Endothelial cell of umbilical vein (primary cell): ENCODE measurements around the gene SH3PXD2A. TPM values are rescaled to one million over a fixed set of nuclear protein-coding genes. Genes with fewer than 3 reads are reported as not detected.

Experiments used
- BruUV-seq: library from RNA; stranded (reverse); fragments of 400-500 nt; replicated peaks from 2 replicates; lab custom pipeline; 2021; lab: Mats Ljungman, UMichigan
- CTCF ChIA-PET: fragments of 300-600, 350-600 bp; sonication (Branson Sonifier 250); formaldehyde crosslinking; loops from one replicate; lab custom pipeline; 2021; ENCODE audit warnings: antibody characterized with exemption, inconsistent platforms; lab: Charles Lee
- POLR2A ChIA-PET: fragments of 300-600, 350-600 bp; sonication (Branson Sonifier 250); formaldehyde crosslinking; loops from one replicate; lab custom pipeline; 2021; ENCODE audit warnings: antibody characterized with exemption, inconsistent platforms; lab: Charles Lee
- DNase-seq: peaks from one replicate; pipeline ENCODE4 v3.0.0-alpha.2; 2011; ENCODE audit warnings: low read depth, low spot score
- FAIRE-seq: peaks from 2 replicates; lab custom pipeline; 2011; peaks lifted over from hg19 to GRCh38; lab: Jason Lieb, UNC
- H2AFZ ChIP-seq: 2 replicates; pipeline ENCODE4 v1.6.0; 2012; ENCODE audit warnings: low read depth, low read length, control low read depth, inconsistent platforms
- H3K27ac ChIP-seq: 2 replicates; pipeline ENCODE4 v1.5.1; 2011; ENCODE audit warnings: low read depth, mild to moderate bottlenecking, control low read depth, low read length, moderate library complexity; ENCODE audit not compliant: insufficient read depth
- H3K27me3 ChIP-seq, 2 experiments: 2 replicates each; pipeline versions ENCODE4 v1.6.0 to v1.6.1; 2011; ENCODE audit warnings: low read length in 2 of 2, mixed read lengths in 1 of 2; ENCODE audit not compliant: control insufficient read depth in 2 of 2, insufficient read depth in 2 of 2
- H3K36me3 ChIP-seq, 2 experiments: 2 replicates in 1 of 2; 3 replicates in 1 of 2; pipeline ENCODE4 v1.5.1; 2011; ENCODE audit warnings: low read length in 2 of 2, mild to moderate bottlenecking in 1 of 2, moderate library complexity in 1 of 2; ENCODE audit not compliant: control insufficient read depth in 2 of 2, insufficient read depth in 2 of 2; ENCODE audit errors: extremely low read depth in 1 of 2
- H3K4me1 ChIP-seq: 3 replicates; pipeline ENCODE4 v1.5.1; 2011; ENCODE audit warnings: mild to moderate bottlenecking, low read length; ENCODE audit not compliant: control insufficient read depth, insufficient read depth; ENCODE audit errors: extremely low read depth
- H3K4me2 ChIP-seq: 2 replicates; pipeline ENCODE4 v1.6.1; 2011; ENCODE audit warnings: low read length, control low read depth, mixed read lengths; ENCODE audit not compliant: insufficient read depth
- H3K4me3 ChIP-seq, 3 experiments: fragments of 200-600 bp in 1 of 3; sonication (generic), shearing (Covaris generic) in 1 of 3; replicated peaks in 1 of 3; 2 replicates each; pipeline ENCODE4 v1.5.1; 2011 to 2016; ENCODE audit warnings: control low read depth in 3 of 3, low read length in 3 of 3, mild to moderate bottlenecking in 2 of 3, inconsistent platforms in 1 of 3, low read depth in 1 of 3, moderate library complexity in 1 of 3; ENCODE audit not compliant: insufficient read depth in 1 of 3
- H3K79me2 ChIP-seq: 2 replicates; pipeline ENCODE4 v1.6.0; 2012; ENCODE audit warnings: low read length, inconsistent platforms; ENCODE audit not compliant: control insufficient read depth, insufficient read depth
- H3K9ac ChIP-seq: replicated peaks from 2 replicates; pipeline ENCODE3; 2011; ENCODE audit warnings: low read length, control low read depth; ENCODE audit not compliant: insufficient read depth; ENCODE audit errors: extremely low read depth
- H3K9me1 ChIP-seq: replicated peaks from 3 replicates; pipeline ENCODE4 v1.6.0; 2011; ENCODE audit warnings: mild to moderate bottlenecking, low read length; ENCODE audit not compliant: control insufficient read depth, insufficient read depth; ENCODE audit errors: extremely low read depth
- H3K9me3 ChIP-seq: replicated peaks from 2 replicates; pipeline ENCODE4 v1.5.1; 2012; ENCODE audit warnings: low read length, inconsistent platforms; ENCODE audit not compliant: control insufficient read depth, insufficient read depth
- H4K20me1 ChIP-seq: replicated peaks from 2 replicates; pipeline ENCODE3; 2011; ENCODE audit warnings: mild to moderate bottlenecking, low read length; ENCODE audit not compliant: control insufficient read depth, insufficient read depth; ENCODE audit errors: extremely low read depth
- CTCF ChIP-seq, 2 donors: IDR thresholded peaks; 1 replicate in 1 of 2; 2 replicates in 1 of 2; pipeline ENCODE4 v1.5.1; 2011; ENCODE audit warnings: low read length in 2 of 2, mild to moderate bottlenecking in 2 of 2, moderate library complexity in 2 of 2, control low read depth in 1 of 2, inconsistent platforms in 1 of 2, low read depth in 1 of 2; ENCODE audit not compliant: insufficient read depth in 1 of 2; ENCODE audit errors: extremely low read depth in 1 of 2
- EZH2 ChIP-seq: IDR thresholded peaks from 2 replicates; pipeline ENCODE4 v1.6.1; 2012; ENCODE audit warnings: borderline replicate concordance, low read depth, mild to moderate bottlenecking, moderate library complexity, low read length, inconsistent platforms; ENCODE audit not compliant: severe bottlenecking
- FOS ChIP-seq: IDR thresholded peaks from 2 replicates; pipeline ENCODE4 v1.6.1; 2011; ENCODE audit warnings: mild to moderate bottlenecking, low read length, moderate library complexity, borderline replicate concordance; ENCODE audit not compliant: insufficient read depth
- GATA2 ChIP-seq: IDR thresholded peaks from 2 replicates; pipeline ENCODE4 v1.7.0; 2011; ENCODE audit warnings: low read depth, mild to moderate bottlenecking, moderate library complexity, mixed read lengths, low read length; ENCODE audit not compliant: insufficient read length, insufficient read depth
- JUN ChIP-seq: IDR thresholded peaks from 2 replicates; pipeline ENCODE4 v1.6.1; 2011; ENCODE audit warnings: borderline replicate concordance, low read depth; ENCODE audit not compliant: insufficient read length, insufficient read depth
- MAX ChIP-seq: IDR thresholded peaks from 2 replicates; pipeline ENCODE4 v1.6.1; 2011; ENCODE audit not compliant: insufficient read depth, insufficient read length
- MYC ChIP-seq: IDR thresholded peaks from one replicate; pipeline ENCODE4 v1.6.1; 2011; ENCODE audit warnings: mild to moderate bottlenecking, low read depth, low read length
- POLR2A ChIP-seq: IDR thresholded peaks from 2 replicates; pipeline ENCODE4 v1.6.1; 2012; ENCODE audit warnings: low read depth, mild to moderate bottlenecking, control low read depth, low read length
- POLR2AphosphoS5 ChIP-seq: IDR thresholded peaks from 2 replicates; pipeline ENCODE4 v1.6.1; 2012; ENCODE audit warnings: low read depth, mild to moderate bottlenecking, control low read depth, low read length, moderate library complexity; ENCODE audit not compliant: insufficient read depth
- dilution Hi-C: fragments of 300-500 bp; cut with MboI; formaldehyde crosslinking; loops from one replicate; pipeline ENCODE4 v1.15.0; 2019; ENCODE audit warnings: low sequenced_read_pairs; ENCODE audit not compliant: extremely low pct_ligation_motif_present
- intact Hi-C: fragments of 100-400 bp; cut with micrococcal nuclease; formaldehyde crosslinking; loops from one replicate; pipeline ENCODE4 v1.10.0; 2022
- polyA plus RNA-seq, 4 experiments: library from polyadenylated mRNA; depleted of rRNA in 3 of 4; stranded (reverse) in 3 of 4; unstranded in 1 of 4; fragments of >200 nt; gene quantifications; 2 replicates each; pipeline versions ENCODE4 v1.2.1 to v1.2.3, GENCODE V29; 2011 to 2012; ENCODE audit warnings: missing spikeins in 1 of 4
- total RNA-seq: library from RNA; stranded (reverse); gene quantifications from 2 replicates; pipeline ENCODE4 v1.2.3, GENCODE V29; 2021

Gene SH3PXD2A
- total and polyA plus RNA-seq, 2 donors (not counting 3 experiments of a cell fraction or from before 2014, with no cell fraction given), result 1.4 to 5.1 TPM

GRCh38 chr10:103724074-103724473 is 131.3 kb downstream of the SH3PXD2A start:
- FAIRE-seq (no peak), DNase-seq (no peak)
- Histone ChIP-seq H2AFZ (no peak overlapping the region), H3K27me3 (no peaks in the 10 kb centered on the region), H3K9me1 (no peaks in the 10 kb centered on the region), H3K9me3 (no peaks in the 10 kb centered on the region), H3K4me2 (no peak overlapping the region), H4K20me1 (no peaks in the 10 kb centered on the region), H3K4me1 (no peaks in the 10 kb centered on the region), H3K79me2 (no peaks in the 10 kb centered on the region), H3K27ac (no peak overlapping the region), H3K4me3 (no peak overlapping the region), H3K36me3 (no peaks in the 10 kb centered on the region), H3K9ac (no peak overlapping the region)
- no TSS peak for BruUV-seq
- intact Hi-C loops (no loop called here), dilution Hi-C loops (loop anchor here (25.0 kb wide), 1 partner anchor 138 kb away; the partner anchor contains the start of gene SH3PXD2A)
- ChIA-PET POLR2A (no interaction called here), CTCF (no interaction called here)
- TF ChIP-seq POLR2A (no peak), JUN (no peak), MYC (no peak), GATA2 (no peak), CTCF (IDR thresholded peaks at IDR 0.05; ENCODE audit: extremely low read depth in 1 of 2, insufficient read depth in 1 of 2, low read depth in 1 of 2, low read length in 2 of 2) (no peak), FOS (no peak), EZH2 (no peak), MAX (no peak), POLR2AphosphoS5 (no peak)
